ENCODE results near the gene VAMP3. TPM values are rescaled to one million over a fixed set of nuclear protein-coding genes. Genes with fewer than 3 reads are reported as not detected.

The VAMP3 gene
- total RNA-seq, 1 donor from 2014 or later, result 31.8 TPM

DNA sequence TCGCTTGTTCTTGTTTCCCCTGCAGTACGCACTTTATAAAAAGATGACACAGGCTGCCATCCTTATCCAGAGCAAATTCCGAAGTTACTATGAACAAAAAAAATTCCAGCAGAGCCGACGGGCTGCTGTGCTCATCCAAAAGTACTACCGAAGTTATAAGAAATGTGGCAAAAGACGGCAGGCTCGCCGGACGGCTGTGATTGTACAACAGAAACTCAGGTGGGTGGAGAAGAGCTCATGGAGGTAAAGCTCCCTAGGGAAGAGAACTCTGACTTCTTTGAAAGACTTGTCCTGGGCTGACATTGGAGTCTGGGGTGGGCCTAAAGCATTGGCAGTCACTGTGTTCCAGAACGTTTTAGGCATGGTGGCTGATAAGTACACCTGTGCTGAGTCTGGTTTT is 19.9 kb upstream of the VAMP3 start:
- Mint-ChIP-seq H3K4me3 (no peak overlapping the region), H3K9me3 (no peaks in the 10 kb centered on the region), H3K36me3 (ENCODE audit: low read depth) (peaks cover 13% of the 10 kb centered on the region), H3K27me3 (no peaks in the 10 kb centered on the region), H3K27ac (no peak overlapping the region), H3K4me1 (peaks cover 5% of the 10 kb centered on the region)
- ChIA-PET POLR2A (no interaction called here), CTCF (interaction anchor here (1.5 to 8.6 kb wide), 4 partner anchors 10 to 172 kb away, joined by 5 to 270 read pairs (median 17); no protein-coding TSS in a partner anchor)
- no peak for DNase-seq
- ATAC-seq (ENCODE audit: low read depth), result no peak
- TF ChIP-seq CTCF (IDR thresholded peaks at IDR 0.05), result no peak
- intact Hi-C loops (cut with micrococcal nuclease), result loop anchor here (10.0 kb wide), 1 partner anchor 46 kb away; no protein-coding TSS in a partner anchor

GRCh38 chr1:7752512-7753417 is 18.3 kb upstream of the VAMP3 start:
- ChIA-PET CTCF (interaction anchor here (0.7 to 8.6 kb wide), 31 partner anchors 9 to 1015 kb away, joined by 3 to 270 read pairs (median 4); no protein-coding TSS in a partner anchor), POLR2A (interaction anchor here (0.6 to 0.7 kb wide), 2 partner anchors 19 to 84 kb away, joined by 3 to 4 read pairs; partner anchors contain the start of gene VAMP3)
- H3K4me3 Mint-ChIP-seq, result peak overlapping the region; percentile 17
- TF ChIP-seq CTCF (IDR thresholded peaks at IDR 0.05), result no peak
- intact Hi-C loops (cut with micrococcal nuclease), result loop anchor here (1.0 to 10.0 kb wide), 2 partner anchors 48 to 85 kb away; no protein-coding TSS in a partner anchor
- peaks cover 13% of the 10 kb centered on the region for H3K36me3 Mint-ChIP-seq (ENCODE audit: low read depth)
- DNase-seq (no peak), ATAC-seq (ENCODE audit: low read depth) (no peak)
- H3K27ac Mint-ChIP-seq, result no peak overlapping the region
- no peaks in the 10 kb centered on the region for H3K9me3 Mint-ChIP-seq
- H3K27me3 Mint-ChIP-seq, result no peaks in the 10 kb centered on the region
- H3K4me1 Mint-ChIP-seq, result peaks cover 5% of the 10 kb centered on the region

DNA sequence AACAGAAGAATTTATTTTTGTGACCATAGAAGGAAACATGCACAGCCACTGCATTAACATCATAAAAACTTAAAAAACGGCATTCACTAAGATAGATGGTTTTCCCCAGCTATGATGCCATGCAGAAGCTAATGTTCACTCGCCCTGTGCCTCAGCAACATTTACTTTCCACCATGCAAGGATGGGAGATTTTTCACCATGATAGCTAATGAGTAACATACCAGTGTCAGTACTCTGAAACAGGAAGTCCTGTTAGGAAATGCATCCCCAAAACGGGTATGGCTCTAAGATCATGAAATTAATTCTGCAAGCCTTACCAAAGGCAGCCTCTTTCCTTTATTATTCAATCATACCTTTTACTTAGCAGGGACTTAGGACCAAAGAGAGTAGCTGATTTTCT is 17.5 kb upstream of the VAMP3 start:
- POLR2A ChIA-PET, result no interaction called here
- H3K4me3 Mint-ChIP-seq, result no peak overlapping the region
- TF ChIP-seq CTCF (IDR thresholded peaks at IDR 0.05), result no peak
- no peaks in the 10 kb centered on the region for H3K9me3 Mint-ChIP-seq
- DNase-seq (no peak), ATAC-seq (ENCODE audit: low read depth) (no peak)
- CTCF ChIA-PET, result interaction anchor here (0.9 to 8.6 kb wide), 11 partner anchors 8 to 160 kb away, joined by 3 to 270 read pairs (median 7); no protein-coding TSS in a partner anchor
- intact Hi-C loops (cut with micrococcal nuclease), result loop anchor here (1.0 to 10.0 kb wide), 2 partner anchors 49 to 86 kb away; no protein-coding TSS in a partner anchor
- no peaks in the 10 kb centered on the region for H3K27me3 Mint-ChIP-seq
- no peak overlapping the region for H3K27ac Mint-ChIP-seq
- H3K36me3 Mint-ChIP-seq (ENCODE audit: low read depth), result peaks cover 8% of the 10 kb centered on the region
- H3K4me1 Mint-ChIP-seq, result peaks cover 5% of the 10 kb centered on the region

GRCh38 chr1:7754234-7754633 is 16.9 kb upstream of the VAMP3 start:
- DNase-seq, result no peak
- no peak overlapping the region for H3K4me3 Mint-ChIP-seq
- no peak for ATAC-seq (ENCODE audit: low read depth)
- no peaks in the 10 kb centered on the region for H3K27me3 Mint-ChIP-seq
- ChIA-PET POLR2A (no interaction called here), CTCF (interaction anchor here (4.4 to 8.6 kb wide), 2 partner anchors 13 to 87 kb away, joined by 29 to 270 read pairs; no protein-coding TSS in a partner anchor)
- H3K9me3 Mint-ChIP-seq, result no peaks in the 10 kb centered on the region
- H3K36me3 Mint-ChIP-seq (ENCODE audit: low read depth), result peaks cover 8% of the 10 kb centered on the region
- no peak for TF ChIP-seq CTCF (IDR thresholded peaks at IDR 0.05)
- no peak overlapping the region for H3K27ac Mint-ChIP-seq
- peaks cover 5% of the 10 kb centered on the region for H3K4me1 Mint-ChIP-seq
- intact Hi-C loops (cut with micrococcal nuclease), result loop anchor here (10.0 kb wide), 1 partner anchor 49 kb away; no protein-coding TSS in a partner anchor

DNA sequence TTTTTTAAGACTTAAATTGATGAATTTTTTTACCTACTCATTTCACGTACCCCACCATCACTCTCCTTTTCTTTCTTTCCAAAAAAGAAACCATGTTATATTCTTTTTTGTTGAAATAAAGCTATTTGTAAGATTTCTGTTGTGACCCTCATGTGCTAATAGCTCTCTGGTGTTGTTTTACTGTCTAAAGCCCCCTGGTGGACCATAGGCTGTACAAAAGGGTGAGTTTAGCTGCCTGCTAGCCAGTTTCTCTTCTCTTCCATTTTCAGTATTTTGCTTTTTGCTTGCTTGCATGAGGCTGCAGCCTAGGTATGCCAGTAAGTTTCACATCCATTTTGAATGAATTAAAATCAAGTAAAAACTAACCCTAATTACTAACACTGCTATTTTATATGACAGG is 15.6 kb upstream of the VAMP3 start:
- intact Hi-C loops (cut with micrococcal nuclease), result loop anchor here (10.0 kb wide), 1 partner anchor 51 kb away; no protein-coding TSS in a partner anchor

More for the DNA sequence above, 15.6 kb upstream of the VAMP3 start:
- Mint-ChIP-seq H3K4me3 (no peak overlapping the region), H3K36me3 (ENCODE audit: low read depth) (peaks cover 3% of the 10 kb centered on the region), H3K4me1 (peaks cover 5% of the 10 kb centered on the region), H3K27me3 (no peaks in the 10 kb centered on the region), H3K9me3 (no peaks in the 10 kb centered on the region), H3K27ac (no peak overlapping the region)
- ChIA-PET POLR2A (no interaction called here), CTCF (interaction anchor here (8.6 kb wide), 1 partner anchor 88 kb away, joined by 270 read pairs; no protein-coding TSS in a partner anchor)
- no peak for ATAC-seq (ENCODE audit: low read depth)
- DNase-seq, result no peak
- no peak for TF ChIP-seq CTCF (IDR thresholded peaks at IDR 0.05)

Measured in activated B cell treated with CpG ODN at 0.5 μM for 24 hours (primary cell).